Osteocyte (in vitro differentiated cells): ENCODE measurements around the gene SMPD3. TPM values are rescaled to one million over a fixed set of nuclear protein-coding genes. Genes with fewer than 3 reads are reported as not detected.

Experiments
- DNase-seq: peaks from one replicate; pipeline ENCODE4 v3.0.0; 2021; ENCODE audit warnings: mixed read lengths; ENCODE audit not compliant: unreplicated experiment; ENCODE audit errors: extremely low spot score
- H3K27ac Mint-ChIP-seq: one replicate; pipeline ENCODE4 v1.8.0; 2021; ENCODE audit warnings: mild to moderate bottlenecking, mixed read lengths; ENCODE audit not compliant: unreplicated experiment
- H3K27me3 Mint-ChIP-seq: one replicate; pipeline ENCODE4 v1.8.0; 2021; ENCODE audit warnings: mixed read lengths; ENCODE audit not compliant: unreplicated experiment
- H3K36me3 Mint-ChIP-seq: one replicate; pipeline ENCODE4 v1.8.0; 2021; ENCODE audit warnings: mixed read lengths; ENCODE audit not compliant: unreplicated experiment
- H3K4me1 Mint-ChIP-seq: one replicate; pipeline ENCODE4 v1.8.0; 2021; ENCODE audit warnings: mixed read lengths; ENCODE audit not compliant: unreplicated experiment
- H3K4me3 Mint-ChIP-seq: one replicate; pipeline ENCODE4 v1.8.0; 2021; ENCODE audit warnings: mild to moderate bottlenecking, moderate library complexity, mixed read lengths; ENCODE audit not compliant: unreplicated experiment
- H3K9me3 Mint-ChIP-seq: one replicate; pipeline ENCODE4 v1.8.0; 2021; ENCODE audit warnings: mixed read lengths; ENCODE audit not compliant: unreplicated experiment
- CTCF ChIP-seq: fragments of 200-600 bp; sonication (generic); IDR thresholded peaks from 2 replicates; pipeline ENCODE4 v1.5.0; 2021; ENCODE audit warnings: antibody characterized with exemption, mild to moderate bottlenecking, moderate library complexity
- total RNA-seq: library from RNA; stranded (reverse); gene quantifications from 2 replicates; pipeline ENCODE4 v1.2.1, GENCODE V29; 2021

Gene SMPD3
- total RNA-seq, 1 donor from 2014 or later, result not detected

GRCh38 chr16:68309799-68310198, 138.5 kb downstream of the SMPD3 start:
- Mint-ChIP-seq H3K4me1 (peaks cover 27% of the 10 kb centered on the region), H3K4me3 (peak overlapping the region; percentile 98), H3K27me3 (no peaks in the 10 kb centered on the region), H3K36me3 (peaks cover 8% of the 10 kb centered on the region), H3K27ac (peak overlapping the region; percentile 97), H3K9me3 (no peaks in the 10 kb centered on the region)
- no peak for DNase-seq
- TF ChIP-seq CTCF, result no peak

Other genes starting within 250 kb of the SMPD3 start
- 0.16 and 0.24 TPM in 2 replicates for gene ESRP2, start 212.4 kb downstream of the SMPD3 start, total RNA-seq
- 25.9 and 27.9 TPM in 2 replicates for gene PLA2G15, start 203.1 kb downstream of the SMPD3 start, total RNA-seq
- gene SLC7A6, start 184.0 kb downstream of the SMPD3 start, total RNA-seq, result 50.7 and 52.9 TPM in 2 replicates
- gene SLC7A6OS, start 137.6 kb downstream of the SMPD3 start, total RNA-seq, result 14.2 and 18.4 TPM in 2 replicates
- 38.4 and 43.5 TPM in 2 replicates for gene PRMT7, start 137.5 kb downstream of the SMPD3 start, total RNA-seq
- gene ZFP90, start 90.8 kb upstream of the SMPD3 start, total RNA-seq, result 34.8 and 36.3 TPM in 2 replicates
- 2.5 and 3.6 TPM in 2 replicates for gene CDH3, start 196.8 kb upstream of the SMPD3 start, total RNA-seq